ENCODE measurements around the gene MYRF. TPM values are rescaled to one million over a fixed set of nuclear protein-coding genes. Genes with fewer than 3 reads are reported as not detected.
A peak's percentile ranks its signal among the peaks of the same experiment; 100 is the strongest.

Gene MYRF
- total and polyA plus RNA-seq, 9 of the 15 experiments (the other 6 are each of a cell fraction or from before 2014, with no cell fraction given), result 2.3 to 25.8 (median 7.1) TPM

GRCh38 chr11:61815790-61816735 is 63.6 kb downstream of the MYRF start (continued):
- TF ChIP-seq ZBTB33 (CRISPR knock-in tag; IDR thresholded peaks at IDR 0.05), result peak; percentile 17; the same call in 1 of the 2 replicates
- TF ChIP-seq CLOCK (CRISPR knock-in tag; IDR thresholded peaks at IDR 0.05; ENCODE audit: borderline replicate concordance), result no peak
- no peak for TF ChIP-seq ZNF76 (CRISPR knock-in tag; IDR thresholded peaks at IDR 0.05; ENCODE audit: borderline replicate concordance)
- no peak for TF ChIP-seq BRF2 (IDR thresholded peaks at IDR 0.05; ENCODE audit: borderline replicate concordance, insufficient read depth, insufficient read length)
- TF ChIP-seq CCAR2 (IDR thresholded peaks at IDR 0.05; ENCODE audit: low read depth, low read length), result no peak
- TF ChIP-seq EP400 (IDR thresholded peaks at IDR 0.05), result peak; percentile 16; the same call in 1 of the 2 replicates
- TF ChIP-seq ASH1L (IDR thresholded peaks at IDR 0.05; ENCODE audit: borderline replicate concordance, low read depth, partially characterized antibody), result no peak
- no peak for TF ChIP-seq ZNF124 (CRISPR knock-in tag; IDR thresholded peaks at IDR 0.05)
- 0 out of 2 replicates have a peak, but pooled peaks have one; percentile 23 for TF ChIP-seq NCOA1 (IDR thresholded peaks at IDR 0.05; ENCODE audit: low read depth)
- no peak for TF ChIP-seq NCOR1 (IDR thresholded peaks at IDR 0.05)
- TF ChIP-seq ZBED1 (IDR thresholded peaks at IDR 0.05), result 0 out of 2 replicates have a peak, but pooled peaks have one; percentile 7
- no peak for TF ChIP-seq RB1 (IDR thresholded peaks at IDR 0.05; ENCODE audit: low read depth)
- no peak for TF ChIP-seq ZNF512 (tag; IDR thresholded peaks at IDR 0.05)

Measured in K562 (cell line).